H9 (cell line): ENCODE data around the gene BRD9. TPM values are rescaled to one million over a fixed set of nuclear protein-coding genes. Genes with fewer than 3 reads are reported as not detected.

ENCODE experiments used
- DNase-seq: peaks from one replicate; pipeline ENCODE4 v3.0.0-alpha.2; 2017
- H2AFZ ChIP-seq: one replicate; pipeline ENCODE4 v1.6.1; 2013; ENCODE audit warnings: mild to moderate bottlenecking, low read length, control low read depth, moderate library complexity
- H2AK5ac ChIP-seq: 2 replicates; pipeline ENCODE4 v1.6.1; 2013; ENCODE audit warnings: low read length, control low read depth, mixed read lengths; ENCODE audit not compliant: insufficient read length
- H2BK120ac ChIP-seq: one replicate; pipeline ENCODE4 v1.6.1; 2013; ENCODE audit warnings: low read depth, mild to moderate bottlenecking, low read length, control low read depth, inconsistent platforms; ENCODE audit not compliant: poor library complexity, severe bottlenecking
- H2BK12ac ChIP-seq: 2 replicates; pipeline ENCODE4 v1.6.1; 2013; ENCODE audit warnings: low read length, control low read depth, mixed read lengths, low read depth; ENCODE audit not compliant: insufficient read length
- H2BK15ac ChIP-seq: 2 replicates; pipeline ENCODE4 v1.6.1; 2013; ENCODE audit warnings: low read depth, low read length, control low read depth
- H2BK20ac ChIP-seq: one replicate; pipeline ENCODE4 v1.6.1; 2013; ENCODE audit warnings: low read depth, mild to moderate bottlenecking, low read length, control low read depth, inconsistent platforms; ENCODE audit not compliant: poor library complexity, severe bottlenecking
- H2BK5ac ChIP-seq: 2 replicates; pipeline ENCODE4 v1.6.1; 2013; ENCODE audit warnings: low read length, control low read depth, mixed read lengths; ENCODE audit not compliant: insufficient read length
- H3K14ac ChIP-seq: 2 replicates; pipeline ENCODE4 v1.6.1; 2013; ENCODE audit warnings: low read length, control low read depth; ENCODE audit not compliant: insufficient read depth
- H3K18ac ChIP-seq: 2 replicates; pipeline ENCODE4 v1.6.1; 2013; ENCODE audit warnings: low read depth, mild to moderate bottlenecking, mixed read lengths, low read length, control low read depth; ENCODE audit not compliant: insufficient read length
- H3K23ac ChIP-seq: 2 replicates; pipeline ENCODE4 v1.6.1; 2013; ENCODE audit warnings: low read length, control low read depth, mixed read lengths, low read depth; ENCODE audit not compliant: insufficient read length
- H3K23me2 ChIP-seq: 2 replicates; pipeline ENCODE4 v1.6.1; 2013; ENCODE audit warnings: low read depth, mild to moderate bottlenecking, mixed read lengths, low read length, control low read depth; ENCODE audit not compliant: insufficient read length, poor library complexity, severe bottlenecking
- H3K27ac ChIP-seq: 2 replicates; pipeline ENCODE4 v1.5.1; 2013; ENCODE audit warnings: low read length, control low read depth, mixed read lengths, low read depth; ENCODE audit not compliant: insufficient read length
- H3K27me3 ChIP-seq: 2 replicates; pipeline ENCODE4 v1.6.1; 2013; ENCODE audit warnings: low read length, control low read depth, inconsistent platforms; ENCODE audit not compliant: insufficient read depth
- H3K4ac ChIP-seq: 2 replicates; pipeline ENCODE4 v1.6.1; 2013; ENCODE audit warnings: low read depth, mild to moderate bottlenecking, control low read depth, inconsistent platforms, low read length, moderate library complexity
- H3K4me1 ChIP-seq: 2 replicates; pipeline ENCODE4 v1.6.1; 2013; ENCODE audit warnings: low read length, control low read depth, inconsistent platforms; ENCODE audit not compliant: insufficient read depth
- H3K4me2 ChIP-seq: 2 replicates; pipeline ENCODE4 v1.6.1; 2013; ENCODE audit warnings: low read length, control low read depth, mixed read lengths; ENCODE audit not compliant: insufficient read length, insufficient read depth
- H3K56ac ChIP-seq: 2 replicates; pipeline ENCODE4 v1.6.1; 2013; ENCODE audit warnings: low read depth, mild to moderate bottlenecking, mixed read lengths, low read length, control low read depth; ENCODE audit not compliant: insufficient read length
- H3K79me1 ChIP-seq: 2 replicates; pipeline ENCODE4 v1.6.1; 2013; ENCODE audit warnings: low read depth, mild to moderate bottlenecking, moderate library complexity, low read length, control low read depth, inconsistent platforms; ENCODE audit not compliant: insufficient read depth, poor library complexity, severe bottlenecking
- H3K79me2 ChIP-seq: 2 replicates; pipeline ENCODE4 v1.6.1; 2013; ENCODE audit warnings: low read length, control low read depth, inconsistent platforms; ENCODE audit not compliant: insufficient read depth
- H3K9ac ChIP-seq: 2 replicates; pipeline ENCODE4 v1.6.1; 2013; ENCODE audit warnings: low read length, control low read depth, mixed read lengths; ENCODE audit not compliant: insufficient read length; ENCODE audit errors: extremely low read depth
- H3K9me3 ChIP-seq: one replicate; pipeline ENCODE4 v1.6.1; 2013; ENCODE audit warnings: low read depth, low read length, inconsistent platforms; ENCODE audit not compliant: control insufficient read depth
- H3T11ph ChIP-seq: one replicate; pipeline ENCODE4 v1.6.1; 2013; ENCODE audit warnings: mild to moderate bottlenecking, low read length, control low read depth, inconsistent platforms
- H4K20me1 ChIP-seq: one replicate; pipeline ENCODE4 v1.6.1; 2013; ENCODE audit not compliant: control insufficient read depth, insufficient read length, insufficient read depth
- H4K5ac ChIP-seq: 2 replicates; pipeline ENCODE4 v1.6.1; 2013; ENCODE audit warnings: low read depth, mild to moderate bottlenecking, mixed read lengths, low read length, control low read depth; ENCODE audit not compliant: insufficient read length
- H4K8ac ChIP-seq: replicated peaks from 2 replicates; pipeline ENCODE4 v1.6.1; 2013; ENCODE audit warnings: low read length, control low read depth, mixed read lengths, low read depth; ENCODE audit not compliant: insufficient read length
- H4K91ac ChIP-seq: 2 replicates; pipeline ENCODE4 v1.6.1; 2013; ENCODE audit warnings: low read depth, mild to moderate bottlenecking, moderate library complexity, mixed read lengths, low read length, control low read depth; ENCODE audit not compliant: insufficient read length
- H3K27ac Mint-ChIP-seq, 3 experiments: 2 replicates in 2 of 3; 3 replicates in 1 of 3; pipeline ENCODE4 v1.8.0; 2020 to 2021; ENCODE audit warnings: mixed read lengths in 3 of 3, mild to moderate bottlenecking in 1 of 3, moderate library complexity in 1 of 3
- H3K27me3 Mint-ChIP-seq: 2 replicates; pipeline ENCODE4 v1.8.0; 2021; ENCODE audit warnings: low read depth, mild to moderate bottlenecking, moderate library complexity, mixed read lengths
- H3K36me3 Mint-ChIP-seq, 3 experiments: 2 replicates in 2 of 3; 3 replicates in 1 of 3; pipeline ENCODE4 v1.8.0; 2020 to 2021; ENCODE audit warnings: low read depth in 3 of 3, mixed read lengths in 3 of 3; ENCODE audit not compliant: insufficient read depth in 1 of 3
- H3K4me1 Mint-ChIP-seq, 2 experiments: 2 replicates each; pipeline ENCODE4 v1.8.0; 2020; ENCODE audit warnings: mixed read lengths in 2 of 2
- H3K4me3 Mint-ChIP-seq, 2 experiments: 2 replicates in 1 of 2; 3 replicates in 1 of 2; pipeline ENCODE4 v1.8.0; 2020 to 2021; ENCODE audit warnings: mild to moderate bottlenecking in 2 of 2, mixed read lengths in 2 of 2, moderate library complexity in 1 of 2
- H3K9me3 Mint-ChIP-seq, 2 experiments: 2 replicates in 1 of 2; 3 replicates in 1 of 2; pipeline ENCODE4 v1.8.0; 2020; ENCODE audit warnings: mild to moderate bottlenecking in 2 of 2, mixed read lengths in 2 of 2, moderate library complexity in 1 of 2
- CTCF ChIP-seq: fragments of 200-600 bp; sonication (generic); conservative IDR thresholded peaks from 3 replicates; pipeline ENCODE4 v1.8.0; 2021; ENCODE audit warnings: antibody characterized with exemption, mild to moderate bottlenecking
- WGBS: extraction: QIAGEN DNeasy Blood & Tissue Kit; methylation state at CpG from one replicate; pipeline ENCODE4 v1.1.7; 2013; ENCODE audit warnings: missing lambda C conversion rate, low lambda C conversion rate, mixed read lengths; ENCODE audit not compliant: insufficient read length; ENCODE audit errors: extremely low coverage; 5-methylcytosine and 5-hydroxymethylcytosine counted together
- total RNA-seq: library from RNA; stranded (reverse); gene quantifications from 2 replicates; pipeline ENCODE4 v1.2.1, GENCODE V29; 2021

BRD9 gene
- total RNA-seq, 1 experiment from 2014 or later = 70.5 TPM

- H3T11ph ChIP-seq = no peak overlapping the region
- H4K91ac ChIP-seq = no peak overlapping the region
- no peak overlapping the region for H2BK20ac ChIP-seq
- no peaks in the 10 kb centered on the region for H3K9me3 Mint-ChIP-seq
- TF ChIP-seq CTCF = no peak
- WGBS = no CpG with 5 or more reads among the region's 4 CpGs
- no peaks in the 10 kb centered on the region for H3K4me1 Mint-ChIP-seq
- H3K14ac ChIP-seq = no peak overlapping the region
- no peak overlapping the region for H3K27ac ChIP-seq
- no peak overlapping the region for H2BK5ac ChIP-seq
- H3K27me3 Mint-ChIP-seq = no peaks in the 10 kb centered on the region
- H3K79me1 ChIP-seq = no peaks in the 10 kb centered on the region
- H3K18ac ChIP-seq = no peak overlapping the region
- H3K79me2 ChIP-seq = no peaks in the 10 kb centered on the region
- H3K9me3 ChIP-seq = no peaks in the 10 kb centered on the region
- H3K4me3 Mint-ChIP-seq = no peak overlapping the region
- H2AK5ac ChIP-seq = no peak overlapping the region
- H3K23me2 ChIP-seq = no peaks in the 10 kb centered on the region
- H3K56ac ChIP-seq = no peak overlapping the region
- no peaks in the 10 kb centered on the region for H4K20me1 ChIP-seq
- H2BK12ac ChIP-seq = no peak overlapping the region
- H3K36me3 Mint-ChIP-seq = peaks cover 32 to 65% (median 61%) of the 10 kb centered on the region in 3 experiments; a peak in 6 of 7 replicates
- H3K27ac Mint-ChIP-seq = no peak overlapping the region
- no peak overlapping the region for H4K8ac ChIP-seq
- no peak overlapping the region for H2AFZ ChIP-seq
- H3K23ac ChIP-seq = no peak overlapping the region
- H3K27me3 ChIP-seq = no peaks in the 10 kb centered on the region
- H4K5ac ChIP-seq = no peak overlapping the region
- no peak overlapping the region for H3K4ac ChIP-seq
- H2BK15ac ChIP-seq = no peak overlapping the region
- no peaks in the 10 kb centered on the region for H3K4me1 ChIP-seq
- no peak overlapping the region for H2BK120ac ChIP-seq
- H3K4me2 ChIP-seq = no peak overlapping the region
- no peak for DNase-seq
- no peak overlapping the region for H3K9ac ChIP-seq
Observed at GRCh38 chr5:900781-901180, 8.2 kb upstream of the BRD9 start.
